GM12878 (cell line): ENCODE measurements around the gene NPAS2. TPM values are rescaled to one million over a fixed set of nuclear protein-coding genes. Genes with fewer than 3 reads are reported as not detected.

ENCODE experiments used
- ATAC-seq: fragments of 200-7000 bp; cut with Tn5 transposase; 3 replicates; pipeline ENCODE4 v1.9.1; 2020; ENCODE audit warnings: mild to moderate bottlenecking, moderate library complexity
- BruUV-seq: library from RNA; stranded (reverse); fragments of 400-500 nt; replicated peaks from 2 replicates; lab custom pipeline; 2021; lab: Mats Ljungman, UMichigan
- CTCF ChIA-PET: fragments of 300-600 bp; sonication (Branson Sonifier 250); formaldehyde crosslinking; extraction: SDS; loops from one replicate; lab custom pipeline; 2021; ENCODE audit warnings: inconsistent platforms; lab: Yijun Ruan, JAX
- POLR2A ChIA-PET: fragments of 350-600 bp; formaldehyde crosslinking; extraction: SDS; loops from one replicate; lab custom pipeline; 2021; ENCODE audit warnings: inconsistent platforms; lab: Charles Lee
- RAD21 ChIA-PET: fragments of 300-600 bp; sonication (Branson Sonifier 250); formaldehyde crosslinking; loops from one replicate; lab custom pipeline; 2023; ENCODE audit warnings: antibody characterized with exemption; ENCODE audit not compliant: unreplicated experiment; lab: Charles Lee
- SMC1A ChIA-PET: fragments of 300-600 bp; sonication (Branson Sonifier 250); formaldehyde crosslinking; loops from one replicate; lab custom pipeline; 2023; ENCODE audit not compliant: unreplicated experiment, uncharacterized antibody; lab: Charles Lee
- DNase-seq: peaks from one replicate; pipeline ENCODE4 v3.0.0-alpha.2; 2011; ENCODE audit warnings: low read depth, low spot score
- FAIRE-seq: peaks from 3 replicates; lab custom pipeline; 2011; peaks lifted over from hg19 to GRCh38; lab: Jason Lieb, UNC
- H2AFZ ChIP-seq: 2 replicates; pipeline ENCODE4 v1.6.0; 2011; ENCODE audit warnings: low read depth, low read length, control low read depth; ENCODE audit not compliant: control insufficient read depth
- H3K27ac ChIP-seq: 2 replicates; pipeline ENCODE4 v1.5.1; 2011; ENCODE audit warnings: control low read depth; ENCODE audit not compliant: control insufficient read depth, insufficient read depth
- H3K27me3 ChIP-seq, 2 experiments: replicated peaks in 1 of 2; 2 replicates each; pipeline versions ENCODE4 v1.6.0 to v1.6.1; 2011; ENCODE audit warnings: low read length in 1 of 2; ENCODE audit not compliant: control insufficient read depth in 2 of 2, insufficient read depth in 2 of 2
- H3K36me3 ChIP-seq, 2 experiments: 2 replicates each; pipeline ENCODE4 v1.5.1; 2011; ENCODE audit warnings: low read length in 1 of 2; ENCODE audit not compliant: control insufficient read depth in 2 of 2, insufficient read depth in 2 of 2
- H3K4me1 ChIP-seq: 2 replicates; pipeline ENCODE4 v1.6.1; 2011; ENCODE audit warnings: mild to moderate bottlenecking, low read length, moderate library complexity, mixed read lengths; ENCODE audit not compliant: control insufficient read depth, insufficient read depth
- H3K4me2 ChIP-seq: 2 replicates; pipeline ENCODE4 v1.6.0; 2011; ENCODE audit warnings: control low read depth; ENCODE audit not compliant: control insufficient read depth, insufficient read depth
- H3K4me3 ChIP-seq: fragments of 200-600 bp; sonication (generic); 2 replicates; pipeline ENCODE4 v1.5.1; 2016
- H3K79me2 ChIP-seq: 2 replicates; pipeline ENCODE4 v1.6.0; 2011; ENCODE audit warnings: low read length; ENCODE audit not compliant: control insufficient read depth, insufficient read depth
- H3K9ac ChIP-seq: 2 replicates; pipeline ENCODE4 v1.8.0; 2011; ENCODE audit warnings: low read length, control low read depth, mixed read lengths; ENCODE audit not compliant: control insufficient read depth, insufficient read depth
- H3K9me3 ChIP-seq: replicated peaks from 3 replicates; pipeline ENCODE4 v1.5.1; 2011; ENCODE audit warnings: mild to moderate bottlenecking, low read length; ENCODE audit not compliant: control insufficient read depth, insufficient read depth
- H4K20me1 ChIP-seq: 2 replicates; pipeline ENCODE4 v1.6.0; 2011; ENCODE audit not compliant: control insufficient read depth, insufficient read depth
- PAX5 ChIP-seq: IDR thresholded peaks from 2 replicates; pipeline ENCODE4 v1.6.1; 2011; ENCODE audit warnings: low read depth, low read length, borderline replicate concordance
- WGBS: methylation state at CpG from one replicate; pipeline ENCODE4 v1.1.6; 2016; ENCODE audit warnings: low lambda C conversion rate; ENCODE audit not compliant: insufficient replicate concordance, insufficient coverage; ENCODE audit errors: missing lambda C conversion rate; 5-methylcytosine and 5-hydroxymethylcytosine counted together
- in situ Hi-C: fragments of 300-500 bp; cut with MboI; formaldehyde crosslinking; loops from 9 replicates; pipeline ENCODE4 v1.14.3; 2018; ENCODE audit warnings: mixed read lengths
- intact Hi-C: fragments of 100-400 bp; cut with micrococcal nuclease; formaldehyde crosslinking; loops from one replicate; pipeline ENCODE4 v1.14.2; 2022; ENCODE audit not compliant: unreplicated experiment
- polyA plus RNA-seq, 11 experiments: library from polyadenylated mRNA; depleted of rRNA in 4 of 11; unstranded in 6 of 11; stranded (reverse) in 5 of 11; fragments of >200 nt; fragmentation: Nextera tagmentation in 4 of 11; fragmentation: Illumina TruSeq in 1 of 11; extraction: Ambion mirVana in 4 of 11; extraction: Trizol in 1 of 11; gene quantifications; 1 replicate in 1 of 11; 2 replicates in 10 of 11; pipeline versions ENCODE4 v1.2.1 to v1.2.3, GENCODE V29; 2011 to 2016; ENCODE audit warnings: inconsistent platforms in 2 of 11, missing spikeins in 2 of 11, low read depth in 1 of 11
- total RNA-seq, 4 experiments: library from RNA; depleted of rRNA in 3 of 4; stranded (reverse); fragments of >200 nt in 3 of 4; fragmentation: Illumina TruSeq in 1 of 4; extraction: Trizol in 1 of 4; gene quantifications; 2 replicates each; pipeline versions ENCODE4 v1.2.1 to v1.2.3, GENCODE V29; 2013 to 2021
- TF ChIP-seq, protein P1 (sequence below): fragments of 450-650 bp; IDR thresholded peaks from 2 replicates; pipeline ENCODE4 v1.6.1; 2017; ENCODE audit warnings: low read depth, mild to moderate bottlenecking, moderate library complexity
- TF ChIP-seq, protein P2 (sequence below): fragments of 450-650 bp; IDR thresholded peaks from 2 replicates; pipeline ENCODE4 v1.6.1; 2014; ENCODE audit warnings: mild to moderate bottlenecking

Gene NPAS2
- total and polyA plus RNA-seq, 10 of the 15 experiments (the other 5 are each of a cell fraction or from before 2014, with no cell fraction given), result 0.08 TPM; not detected in 9

DNA sequence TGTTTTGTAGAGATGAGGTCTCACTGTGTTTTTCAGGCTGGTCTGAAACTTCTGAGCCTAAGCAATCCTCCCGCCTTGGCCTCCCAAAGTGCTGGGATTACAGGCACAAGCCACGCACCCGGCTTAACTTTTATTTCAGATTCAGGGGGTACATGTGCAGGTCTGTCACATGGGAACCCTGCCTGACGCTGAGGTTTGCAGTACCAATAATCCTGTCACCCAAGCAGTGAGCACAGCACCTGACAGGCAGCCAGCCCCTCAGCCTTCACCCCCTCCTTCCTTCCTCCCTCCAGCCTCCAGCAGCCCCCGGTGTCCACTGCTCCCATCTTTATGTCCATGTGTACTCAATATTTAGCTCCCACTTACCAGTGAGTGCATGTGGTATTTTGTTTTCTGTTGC is 136.1 kb downstream of the NPAS2 start:
- ATAC-seq (no peak), DNase-seq (no peak), FAIRE-seq (no peak)
- H3K79me2 ChIP-seq, result no peaks in the 10 kb centered on the region
- H3K9me3 ChIP-seq, result no peaks in the 10 kb centered on the region
- RAD21 ChIA-PET, result no interaction called here
- in situ Hi-C loops, result no loop called here
- H3K27ac ChIP-seq, result no peak overlapping the region
- no peaks in the 10 kb centered on the region for H3K36me3 ChIP-seq
- no TSS peak for BruUV-seq
- SMC1A ChIA-PET, result no interaction called here
- no peak overlapping the region for H2AFZ ChIP-seq
- H3K4me3 ChIP-seq, result no peak overlapping the region
- intact Hi-C loops, result no loop called here
- WGBS, result 56% methylated on average over 5 of the region's 5 CpGs
- H3K9ac ChIP-seq, result no peak overlapping the region
- POLR2A ChIA-PET, result no interaction called here
- peaks cover 3% of the 10 kb centered on the region in 2 experiments; a peak in 3 of 4 replicates for H3K27me3 ChIP-seq
- no peak overlapping the region for H3K4me2 ChIP-seq
- CTCF ChIA-PET, result no interaction called here
- H3K4me1 ChIP-seq, result no peaks in the 10 kb centered on the region; the same call in 1 of the 2 replicates
- TF ChIP-seq, protein P1, sequence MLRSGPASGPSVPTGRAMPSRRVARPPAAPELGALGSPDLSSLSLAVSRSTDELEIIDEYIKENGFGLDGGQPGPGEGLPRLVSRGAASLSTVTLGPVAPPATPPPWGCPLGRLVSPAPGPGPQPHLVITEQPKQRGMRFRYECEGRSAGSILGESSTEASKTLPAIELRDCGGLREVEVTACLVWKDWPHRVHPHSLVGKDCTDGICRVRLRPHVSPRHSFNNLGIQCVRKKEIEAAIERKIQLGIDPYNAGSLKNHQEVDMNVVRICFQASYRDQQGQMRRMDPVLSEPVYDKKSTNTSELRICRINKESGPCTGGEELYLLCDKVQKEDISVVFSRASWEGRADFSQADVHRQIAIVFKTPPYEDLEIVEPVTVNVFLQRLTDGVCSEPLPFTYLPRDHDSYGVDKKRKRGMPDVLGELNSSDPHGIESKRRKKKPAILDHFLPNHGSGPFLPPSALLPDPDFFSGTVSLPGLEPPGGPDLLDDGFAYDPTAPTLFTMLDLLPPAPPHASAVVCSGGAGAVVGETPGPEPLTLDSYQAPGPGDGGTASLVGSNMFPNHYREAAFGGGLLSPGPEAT, result no peak
- TF ChIP-seq PAX5, result no peak
- no peaks in the 10 kb centered on the region for H4K20me1 ChIP-seq

DNA sequence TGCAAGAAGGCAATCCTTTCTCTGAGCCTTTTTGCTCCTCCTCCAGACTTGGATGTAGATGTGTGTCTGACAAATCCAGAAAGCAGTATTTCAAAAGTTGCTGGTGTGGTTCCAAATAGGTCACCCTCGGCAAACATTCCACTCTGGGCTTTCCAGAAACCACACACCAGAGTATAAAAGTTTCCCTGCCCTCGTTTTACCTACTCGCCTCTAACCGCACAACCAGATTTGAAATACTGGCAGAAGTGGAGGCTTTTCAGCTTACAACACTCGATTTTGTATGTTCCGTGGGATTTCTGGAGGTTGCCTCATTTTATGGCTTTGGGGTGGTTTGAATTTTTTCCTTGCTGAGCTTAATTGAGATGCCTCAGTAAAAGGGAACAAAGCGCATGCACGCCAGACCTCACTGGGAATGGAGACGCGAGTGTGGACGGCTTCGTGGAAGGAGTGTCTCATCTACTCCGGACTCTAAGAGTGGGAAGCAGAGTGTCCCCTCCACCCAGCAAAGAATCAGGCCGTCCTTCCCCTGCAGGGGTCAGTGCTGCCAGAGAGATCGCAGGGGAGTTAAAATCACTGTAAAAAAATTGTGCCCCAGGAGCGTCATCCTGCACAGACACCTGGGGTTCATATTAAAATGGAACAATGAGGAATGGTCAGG is 138.2 kb downstream of the NPAS2 start:
- 62% methylated on average over 16 of the region's 16 CpGs for WGBS
- ChIA-PET SMC1A (no interaction called here), CTCF (no interaction called here)
- no peak for ATAC-seq
- no peaks in the 10 kb centered on the region for H3K9me3 ChIP-seq
- H3K79me2 ChIP-seq, result no peaks in the 10 kb centered on the region
- no peak for FAIRE-seq
- H3K9ac ChIP-seq, result no peak overlapping the region
- DNase-seq, result no peak
- no peaks in the 10 kb centered on the region for H4K20me1 ChIP-seq
- no peak overlapping the region for H3K4me3 ChIP-seq
- no peak overlapping the region for H3K27ac ChIP-seq
- peaks cover 3% of the 10 kb centered on the region in 2 experiments; a peak in 3 of 4 replicates for H3K27me3 ChIP-seq
- no peaks in the 10 kb centered on the region for H3K4me1 ChIP-seq
- H3K4me2 ChIP-seq, result no peak overlapping the region
- TF ChIP-seq, protein P2, sequence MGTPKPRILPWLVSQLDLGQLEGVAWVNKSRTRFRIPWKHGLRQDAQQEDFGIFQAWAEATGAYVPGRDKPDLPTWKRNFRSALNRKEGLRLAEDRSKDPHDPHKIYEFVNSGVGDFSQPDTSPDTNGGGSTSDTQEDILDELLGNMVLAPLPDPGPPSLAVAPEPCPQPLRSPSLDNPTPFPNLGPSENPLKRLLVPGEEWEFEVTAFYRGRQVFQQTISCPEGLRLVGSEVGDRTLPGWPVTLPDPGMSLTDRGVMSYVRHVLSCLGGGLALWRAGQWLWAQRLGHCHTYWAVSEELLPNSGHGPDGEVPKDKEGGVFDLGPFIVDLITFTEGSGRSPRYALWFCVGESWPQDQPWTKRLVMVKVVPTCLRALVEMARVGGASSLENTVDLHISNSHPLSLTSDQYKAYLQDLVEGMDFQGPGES, result no peak
- TF ChIP-seq, all 136 proteins: peak for 0
- ChIA-PET POLR2A (no interaction called here), RAD21 (no interaction called here)
- BruUV-seq, result no TSS peak
- in situ Hi-C loops, result no loop called here
- intact Hi-C loops, result no loop called here
- no peak overlapping the region for H2AFZ ChIP-seq
- H3K36me3 ChIP-seq, result no peaks in the 10 kb centered on the region
